Measurements from ENCODE around the gene ALG3.

GRCh38 chr3:184242297-184242685, 6.5 kb downstream of the ALG3 start:
- TF ChIP-seq CTCF (IDR thresholded peaks at IDR 0.05; ENCODE audit: low read length) (no peak), EZH2phosphoT487 (IDR thresholded peaks at IDR 0.05; ENCODE audit: low read length) (no peak), EZH2 (optimal IDR thresholded peaks at IDR 0.05; ENCODE audit: low read depth, low read length) (no peak)

All from MM.1S (cell line).